ENCODE results near the gene CRIP3.

DNA sequence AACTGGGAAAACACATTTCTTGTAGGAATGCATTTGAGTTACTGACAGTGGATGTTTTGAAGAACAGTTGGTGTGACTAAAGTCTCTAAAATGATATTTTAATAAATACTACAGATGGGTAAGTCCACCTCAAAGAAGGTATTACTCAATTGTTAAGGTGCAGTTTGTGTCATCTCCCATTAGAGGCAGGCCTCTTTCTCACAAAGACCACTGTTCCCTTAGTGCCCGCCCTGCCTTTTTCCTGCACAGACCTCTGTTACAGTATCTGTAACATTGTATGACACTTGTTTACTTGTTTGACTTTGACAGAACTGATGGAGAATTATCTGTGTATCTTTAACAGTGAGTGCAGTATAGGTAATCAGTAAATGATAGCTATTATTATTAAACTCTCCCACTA lies 5.2 kb upstream of the CRIP3 start:
- TF ChIP-seq, protein P1, sequence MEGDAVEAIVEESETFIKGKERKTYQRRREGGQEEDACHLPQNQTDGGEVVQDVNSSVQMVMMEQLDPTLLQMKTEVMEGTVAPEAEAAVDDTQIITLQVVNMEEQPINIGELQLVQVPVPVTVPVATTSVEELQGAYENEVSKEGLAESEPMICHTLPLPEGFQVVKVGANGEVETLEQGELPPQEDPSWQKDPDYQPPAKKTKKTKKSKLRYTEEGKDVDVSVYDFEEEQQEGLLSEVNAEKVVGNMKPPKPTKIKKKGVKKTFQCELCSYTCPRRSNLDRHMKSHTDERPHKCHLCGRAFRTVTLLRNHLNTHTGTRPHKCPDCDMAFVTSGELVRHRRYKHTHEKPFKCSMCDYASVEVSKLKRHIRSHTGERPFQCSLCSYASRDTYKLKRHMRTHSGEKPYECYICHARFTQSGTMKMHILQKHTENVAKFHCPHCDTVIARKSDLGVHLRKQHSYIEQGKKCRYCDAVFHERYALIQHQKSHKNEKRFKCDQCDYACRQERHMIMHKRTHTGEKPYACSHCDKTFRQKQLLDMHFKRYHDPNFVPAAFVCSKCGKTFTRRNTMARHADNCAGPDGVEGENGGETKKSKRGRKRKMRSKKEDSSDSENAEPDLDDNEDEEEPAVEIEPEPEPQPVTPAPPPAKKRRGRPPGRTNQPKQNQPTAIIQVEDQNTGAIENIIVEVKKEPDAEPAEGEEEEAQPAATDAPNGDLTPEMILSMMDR (IDR thresholded peaks at IDR 0.05), result no peak
- TF ChIP-seq POLR2A (IDR thresholded peaks at IDR 0.05), result no peak
